Suprapubic skin (tissue), 4 donors: ENCODE measurements around the gene CD163.
"Not testable (repeated sequence)": the region's sequence is repeated elsewhere in the genome, so short reads cannot be mapped to it uniquely, and the experiment has no call there.

Source experiments
- CTCF ChIP-seq, 2 donors: fragments of 200-600 bp in 1 of 2; fragments of 450-650 bp in 1 of 2; sonication (generic) in 1 of 2; IDR thresholded peaks; one replicate each; pipeline ENCODE4 v1.5.1; 2016 to 2019; ENCODE audit warnings: antibody characterized with exemption in 2 of 2, mild to moderate bottlenecking in 1 of 2, moderate library complexity in 1 of 2
- EP300 ChIP-seq: sonication (generic); formaldehyde crosslinking; IDR thresholded peaks from one replicate; pipeline ENCODE4 v1.6.1; 2017; ENCODE audit warnings: antibody characterized with exemption
- POLR2AphosphoS5 ChIP-seq, 3 donors: sonication (generic); formaldehyde crosslinking; IDR thresholded peaks; one replicate each; pipeline ENCODE4 v1.6.1; 2017; ENCODE audit warnings: antibody characterized with exemption in 3 of 3

- TF ChIP-seq CTCF (IDR thresholded peaks at IDR 0.05); EP300; POLR2AphosphoS5 (IDR thresholded peaks at IDR 0.05): not testable (repeated sequence)
Measured at GRCh38 chr12:7438291-7438995, 65.1 kb downstream of the CD163 start.
